Measurements from ENCODE around the gene CPVL. TPM values are rescaled to one million over a fixed set of nuclear protein-coding genes. Genes with fewer than 3 reads are reported as not detected.

The CPVL gene
- total and polyA plus RNA-seq, 4 donors = 16.6 to 34.8 (median 17.6) TPM

- Histone ChIP-seq H3K27me3 (ENCODE audit: control insufficient read depth in 3 of 3, insufficient read depth in 3 of 3, low read length in 2 of 3) (no peaks in the 10 kb centered on the region), H3K27ac (ENCODE audit: low read depth in 1 of 2, low read length in 1 of 2) (no peak overlapping the region), H3K9me3 (ENCODE audit: control insufficient read depth in 4 of 4, insufficient read depth in 3 of 4, low read length in 3 of 4) (peaks cover 0 to 1% (median 0%) of the 10 kb centered on the region in 4 donors), H3K36me3 (ENCODE audit: control insufficient read depth in 4 of 4, insufficient read depth in 4 of 4, low read length in 4 of 4) (no peaks in the 10 kb centered on the region), H3K4me3 (no peak overlapping the region), H3K4me1 (ENCODE audit: control insufficient read depth in 5 of 5, insufficient read depth in 5 of 5, low read length in 5 of 5) (peaks cover 1 to 49% (median 10%) of the 10 kb centered on the region in 5 donors), H3K9ac (ENCODE audit: insufficient read depth in 1 of 2, low read length in 2 of 2) (no peak overlapping the region)
- no peak for ATAC-seq (ENCODE audit: insufficient read depth, low FRiP score)
- DNase-seq = no peak
- WGBS, 2 donors = 82 to 97% methylated on average over 2 of the region's 2 CpGs
- TF ChIP-seq CTCF (IDR thresholded peaks at IDR 0.05; ENCODE audit: control extremely low read depth, extremely low read depth) = no peak
Observed at GRCh38 chr7:29000717-29001076, 145.6 kb downstream of the CPVL start.

- Histone ChIP-seq H3K4me1 (ENCODE audit: control insufficient read depth in 5 of 5, insufficient read depth in 5 of 5, low read length in 5 of 5) (peaks cover 1 to 43% (median 10%) of the 10 kb centered on the region in 5 donors), H3K4me3 (no peak overlapping the region), H3K27me3 (ENCODE audit: control insufficient read depth in 3 of 3, insufficient read depth in 3 of 3, low read length in 2 of 3) (no peaks in the 10 kb centered on the region), H3K27ac (ENCODE audit: low read depth in 1 of 2, low read length in 1 of 2) (no peak overlapping the region), H3K9me3 (ENCODE audit: control insufficient read depth in 4 of 4, insufficient read depth in 3 of 4, low read length in 3 of 4) (peaks cover 0 to 1% (median 0%) of the 10 kb centered on the region in 4 donors), H3K36me3 (ENCODE audit: control insufficient read depth in 4 of 4, insufficient read depth in 4 of 4, low read length in 4 of 4) (no peaks in the 10 kb centered on the region), H3K9ac (ENCODE audit: insufficient read depth in 1 of 2, low read length in 2 of 2) (no peak overlapping the region)
- WGBS, 2 donors = 87 to 89% methylated on average over 12 of the region's 12 CpGs
- ATAC-seq (ENCODE audit: insufficient read depth, low FRiP score) (no peak), DNase-seq (peak in 2 of 3 donors; percentile 24 to 60)
- TF ChIP-seq CTCF (IDR thresholded peaks at IDR 0.05; ENCODE audit: control extremely low read depth, extremely low read depth) = no peak
Observed at GRCh38 chr7:28999895-29000716, 146.2 kb downstream of the CPVL start.

DNA sequence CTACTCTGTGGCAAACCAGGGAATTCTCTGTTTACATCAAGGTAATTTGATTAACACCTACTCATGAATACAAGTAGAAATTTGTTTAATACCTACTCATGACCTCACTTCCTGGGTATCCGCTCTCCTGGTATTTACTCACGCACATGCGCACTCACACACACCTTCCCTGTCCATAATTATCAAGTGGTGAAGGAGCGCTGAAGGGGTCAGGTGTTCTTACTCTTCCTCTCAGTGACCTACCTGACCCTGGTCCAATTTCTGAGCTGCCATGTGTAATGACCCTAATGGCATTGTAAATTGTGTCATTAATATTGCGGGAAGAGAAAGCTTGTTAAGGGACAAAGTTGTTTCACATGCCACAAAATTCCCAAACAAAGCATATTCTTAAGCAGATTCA lies 146.9 kb downstream of the CPVL start:
- Histone ChIP-seq H3K9ac (ENCODE audit: insufficient read depth in 1 of 2, low read length in 2 of 2) (no peak overlapping the region), H3K36me3 (ENCODE audit: control insufficient read depth in 4 of 4, insufficient read depth in 4 of 4, low read length in 4 of 4) (no peaks in the 10 kb centered on the region), H3K27me3 (ENCODE audit: control insufficient read depth in 3 of 3, insufficient read depth in 3 of 3, low read length in 2 of 3) (no peaks in the 10 kb centered on the region), H3K4me1 (ENCODE audit: control insufficient read depth in 5 of 5, insufficient read depth in 5 of 5, low read length in 5 of 5) (peaks cover 1 to 42% (median 10%) of the 10 kb centered on the region in 5 donors), H3K27ac (ENCODE audit: low read depth in 1 of 2, low read length in 1 of 2) (no peak overlapping the region), H3K9me3 (ENCODE audit: control insufficient read depth in 4 of 4, insufficient read depth in 3 of 4, low read length in 3 of 4) (peaks cover 0 to 1% (median 0%) of the 10 kb centered on the region in 4 donors), H3K4me3 (no peak overlapping the region)
- WGBS, 2 donors = 88 to 99% methylated on average over 5 of the region's 5 CpGs
- no peak for TF ChIP-seq CTCF (IDR thresholded peaks at IDR 0.05; ENCODE audit: control extremely low read depth, extremely low read depth)
- ATAC-seq (ENCODE audit: insufficient read depth, low FRiP score) (no peak), DNase-seq (no peak)

All from lung (tissue), 12 donors.